SU-DHL-6 (cell line): ENCODE data around the gene ZNF134.

ENCODE experiments used
- H2AFZ ChIP-seq: fragments of 200-600 bp; sonication (generic); 2 replicates; pipeline ENCODE4 v1.6.1; 2014; ENCODE audit warnings: low read depth, mild to moderate bottlenecking, moderate library complexity, mixed read lengths, antibody characterized with exemption, low read length; ENCODE audit not compliant: severe bottlenecking
- H3F3A ChIP-seq: fragments of 200-600 bp; shearing (Covaris generic); 2 replicates; pipeline ENCODE4 v1.6.0; 2016; ENCODE audit warnings: antibody characterized with exemption, mild to moderate bottlenecking; ENCODE audit not compliant: insufficient read depth
- H3K27ac ChIP-seq: fragments of 200-600 bp; sonication (generic); 2 replicates; pipeline ENCODE4 v1.5.1; 2016; ENCODE audit warnings: low read depth, mild to moderate bottlenecking, low read length, moderate library complexity, mixed read lengths
- H3K27me3 ChIP-seq: fragments of 200-600 bp; sonication (generic), shearing (Covaris generic); 2 replicates; pipeline ENCODE4 v1.6.0; 2014; ENCODE audit warnings: mild to moderate bottlenecking, low read length
- H3K36me3 ChIP-seq: fragments of 200-600 bp; sonication (generic); 2 replicates; pipeline ENCODE4 v1.6.1; 2014; ENCODE audit warnings: mild to moderate bottlenecking, low read length, mixed read lengths
- H3K4me2 ChIP-seq: fragments of 300-600, 200-600 bp; shearing (Covaris generic), sonication (generic); 2 replicates; pipeline ENCODE4 v1.6.0; 2014; ENCODE audit warnings: low read length, low read depth, mild to moderate bottlenecking; ENCODE audit not compliant: poor library complexity, severe bottlenecking
- H3K4me3 ChIP-seq: fragments of 200-600 bp; sonication (generic); 2 replicates; pipeline ENCODE4 v1.5.1; 2014; ENCODE audit warnings: antibody characterized with exemption, low read length, mild to moderate bottlenecking, mixed read lengths; ENCODE audit not compliant: insufficient read depth, poor library complexity, severe bottlenecking
- H3K79me2 ChIP-seq: fragments of 200-600 bp; sonication (generic); 2 replicates; pipeline ENCODE4 v1.6.1; 2014; ENCODE audit warnings: mild to moderate bottlenecking, low read length, moderate library complexity; ENCODE audit not compliant: insufficient read depth
- H3K9ac ChIP-seq: fragments of 200-600 bp; sonication (generic); 2 replicates; pipeline ENCODE4 v1.7.0; 2014; ENCODE audit warnings: mild to moderate bottlenecking, low read length
- H3K9me2 ChIP-seq: fragments of 200-600 bp; sonication (generic); replicated peaks from 2 replicates; pipeline ENCODE4 v1.6.1; 2014; ENCODE audit warnings: low read length; ENCODE audit not compliant: insufficient read depth
- H3K9me3 ChIP-seq: fragments of 200-600 bp; sonication (generic); 2 replicates; pipeline ENCODE4 v1.6.1; 2014; ENCODE audit warnings: low read length, mixed read lengths; ENCODE audit not compliant: insufficient read depth
- H4K20me1 ChIP-seq: fragments of 200-600 bp; sonication (generic); 2 replicates; pipeline ENCODE4 v1.6.1; 2014; ENCODE audit warnings: low read depth, mild to moderate bottlenecking, antibody characterized with exemption, low read length, moderate library complexity, mixed read lengths
- EZH2phosphoT487 ChIP-seq: fragments of 200-600 bp; sonication (generic), shearing (Covaris generic); conservative IDR thresholded peaks from 2 replicates; pipeline ENCODE4 v1.6.1; 2018; ENCODE audit warnings: mild to moderate bottlenecking, antibody characterized with exemption, low read length, moderate library complexity, mixed read lengths
- TF ChIP-seq, protein P1 (sequence below): fragments of 200-600 bp; sonication (generic); IDR thresholded peaks from one replicate; pipeline ENCODE4 v1.5.1; 2017; ENCODE audit warnings: antibody characterized with exemption, mild to moderate bottlenecking, low read length, moderate library complexity; ENCODE audit not compliant: insufficient read depth, poor library complexity, severe bottlenecking

Gene ZNF134

GRCh38 chr19:57648331-57649003 is 34.4 kb downstream of the ZNF134 start:
- H3F3A ChIP-seq: no peaks in the 10 kb centered on the region
- no peaks in the 10 kb centered on the region for H3K36me3 ChIP-seq
- no peaks in the 10 kb centered on the region for H3K9me3 ChIP-seq
- no peak overlapping the region for H2AFZ ChIP-seq
- H3K27ac ChIP-seq: no peak overlapping the region
- H3K4me2 ChIP-seq: no peak overlapping the region
- H4K20me1 ChIP-seq: no peaks in the 10 kb centered on the region
- no peaks in the 10 kb centered on the region for H3K9me2 ChIP-seq
- H3K9ac ChIP-seq: no peak overlapping the region
- no peaks in the 10 kb centered on the region for H3K27me3 ChIP-seq
- no peak overlapping the region for H3K4me3 ChIP-seq
- no peak for TF ChIP-seq EZH2phosphoT487
- TF ChIP-seq, protein P1, sequence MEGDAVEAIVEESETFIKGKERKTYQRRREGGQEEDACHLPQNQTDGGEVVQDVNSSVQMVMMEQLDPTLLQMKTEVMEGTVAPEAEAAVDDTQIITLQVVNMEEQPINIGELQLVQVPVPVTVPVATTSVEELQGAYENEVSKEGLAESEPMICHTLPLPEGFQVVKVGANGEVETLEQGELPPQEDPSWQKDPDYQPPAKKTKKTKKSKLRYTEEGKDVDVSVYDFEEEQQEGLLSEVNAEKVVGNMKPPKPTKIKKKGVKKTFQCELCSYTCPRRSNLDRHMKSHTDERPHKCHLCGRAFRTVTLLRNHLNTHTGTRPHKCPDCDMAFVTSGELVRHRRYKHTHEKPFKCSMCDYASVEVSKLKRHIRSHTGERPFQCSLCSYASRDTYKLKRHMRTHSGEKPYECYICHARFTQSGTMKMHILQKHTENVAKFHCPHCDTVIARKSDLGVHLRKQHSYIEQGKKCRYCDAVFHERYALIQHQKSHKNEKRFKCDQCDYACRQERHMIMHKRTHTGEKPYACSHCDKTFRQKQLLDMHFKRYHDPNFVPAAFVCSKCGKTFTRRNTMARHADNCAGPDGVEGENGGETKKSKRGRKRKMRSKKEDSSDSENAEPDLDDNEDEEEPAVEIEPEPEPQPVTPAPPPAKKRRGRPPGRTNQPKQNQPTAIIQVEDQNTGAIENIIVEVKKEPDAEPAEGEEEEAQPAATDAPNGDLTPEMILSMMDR: no peak
- no peaks in the 10 kb centered on the region for H3K79me2 ChIP-seq

DNA sequence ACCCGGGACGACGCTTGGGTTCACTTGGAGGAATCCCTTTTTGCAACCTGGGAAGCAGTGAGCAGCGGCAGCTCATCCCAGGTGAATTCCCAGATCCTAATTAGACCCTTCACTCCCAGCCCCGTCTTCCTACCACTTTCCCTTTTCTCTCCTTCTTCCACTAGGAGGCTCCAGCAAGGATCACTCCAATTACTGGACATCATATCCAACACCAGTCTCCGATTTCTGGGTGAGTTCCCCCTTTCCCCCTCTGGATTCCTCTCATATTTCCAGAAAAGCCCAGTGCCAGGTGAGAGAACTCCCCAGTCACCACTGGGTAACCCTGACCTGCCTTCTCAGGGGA is 37.6 kb downstream of the ZNF134 start:
- no peak for TF ChIP-seq EZH2phosphoT487
- TF ChIP-seq, protein P1: no peak
- no peaks in the 10 kb centered on the region for H3K9me2 ChIP-seq
- H3K27ac ChIP-seq: no peak overlapping the region
- H3K79me2 ChIP-seq: no peaks in the 10 kb centered on the region
- no peak overlapping the region for H3K4me2 ChIP-seq
- H3F3A ChIP-seq: no peaks in the 10 kb centered on the region
- no peaks in the 10 kb centered on the region for H4K20me1 ChIP-seq
- no peak overlapping the region for H2AFZ ChIP-seq
- no peak overlapping the region for H3K9ac ChIP-seq
- H3K4me3 ChIP-seq: no peak overlapping the region
- H3K27me3 ChIP-seq: no peaks in the 10 kb centered on the region
- no peaks in the 10 kb centered on the region for H3K36me3 ChIP-seq
- peaks cover 6% of the 10 kb centered on the region; the same call in 1 of the 2 replicates for H3K9me3 ChIP-seq

GRCh38 chr19:57653689-57654088 is 39.6 kb downstream of the ZNF134 start:
- Histone ChIP-seq H3K36me3 (no peaks in the 10 kb centered on the region), H3K79me2 (no peaks in the 10 kb centered on the region), H4K20me1 (no peaks in the 10 kb centered on the region), H3K27ac (no peak overlapping the region), H3K27me3 (no peaks in the 10 kb centered on the region), H3K9ac (no peak overlapping the region), H3K9me3 (peaks cover 6% of the 10 kb centered on the region; the same call in 1 of the 2 replicates), H3K4me2 (no peak overlapping the region), H3K4me3 (no peak overlapping the region), H3F3A (no peaks in the 10 kb centered on the region), H2AFZ (no peak overlapping the region), H3K9me2 (no peaks in the 10 kb centered on the region)
- TF ChIP-seq, protein P1: no peak
- no peak for TF ChIP-seq EZH2phosphoT487
